Mesenchymal stem cell (in vitro differentiated cells and primary cell): ENCODE data around the gene CHPF2.
A peak's percentile ranks its signal among the peaks of the same experiment; 100 is the strongest.

Experiments
- DNase-seq: peaks from one replicate; pipeline ENCODE4 v3.0.0-alpha.2; 2013
- H2AFZ ChIP-seq: one replicate; pipeline ENCODE4 v1.6.1; 2013; ENCODE audit warnings: low read depth, mild to moderate bottlenecking, control low read depth, inconsistent platforms, low read length, moderate library complexity
- H2AK5ac ChIP-seq: 2 replicates; pipeline ENCODE4 v1.6.1; 2013; ENCODE audit warnings: low read length, moderate library complexity, mild to moderate bottlenecking, inconsistent platforms; ENCODE audit not compliant: severe bottlenecking
- H2BK120ac ChIP-seq: one replicate; pipeline ENCODE4 v1.6.1; 2013; ENCODE audit warnings: low read depth, mild to moderate bottlenecking, inconsistent platforms, low read length, moderate library complexity
- H2BK12ac ChIP-seq, 2 experiments: one replicate each; pipeline ENCODE4 v1.6.1; 2013; ENCODE audit warnings: inconsistent platforms in 2 of 2, low read length in 2 of 2, mild to moderate bottlenecking in 2 of 2, moderate library complexity in 2 of 2, control low read depth in 1 of 2
- H2BK15ac ChIP-seq: one replicate; pipeline ENCODE4 v1.6.1; 2013; ENCODE audit warnings: mild to moderate bottlenecking, low read depth, inconsistent platforms; ENCODE audit not compliant: poor library complexity, severe bottlenecking
- H2BK5ac ChIP-seq: 2 replicates; pipeline ENCODE4 v1.6.1; 2013; ENCODE audit warnings: low read depth, mild to moderate bottlenecking, low read length, control low read depth, inconsistent platforms; ENCODE audit not compliant: poor library complexity, severe bottlenecking
- H3K14ac ChIP-seq, 2 experiments: one replicate each; pipeline ENCODE4 v1.6.1; 2013; ENCODE audit warnings: inconsistent platforms in 2 of 2, low read length in 2 of 2, control low read depth in 1 of 2, mild to moderate bottlenecking in 1 of 2, moderate library complexity in 1 of 2
- H3K18ac ChIP-seq, 2 experiments: one replicate each; pipeline ENCODE4 v1.6.1; 2013; ENCODE audit warnings: inconsistent platforms in 2 of 2, low read length in 2 of 2, control low read depth in 1 of 2, low read depth in 1 of 2, mild to moderate bottlenecking in 1 of 2
- H3K23ac ChIP-seq, 2 experiments: one replicate each; pipeline ENCODE4 v1.6.1; 2013; ENCODE audit warnings: inconsistent platforms in 2 of 2, low read length in 2 of 2, mild to moderate bottlenecking in 2 of 2, moderate library complexity in 2 of 2, control low read depth in 1 of 2
- H3K27ac ChIP-seq: 2 replicates; pipeline ENCODE4 v1.5.1; 2013; ENCODE audit warnings: mild to moderate bottlenecking, moderate library complexity, low read length, control low read depth, inconsistent platforms; ENCODE audit not compliant: poor library complexity, severe bottlenecking
- H3K27me3 ChIP-seq, 2 experiments: 2 replicates each; pipeline versions ENCODE4 v1.6.1 to v1.7.0; 2013; ENCODE audit warnings: low read length in 2 of 2, mild to moderate bottlenecking in 2 of 2, moderate library complexity in 2 of 2, control low read depth in 1 of 2, inconsistent platforms in 1 of 2; ENCODE audit not compliant: control insufficient read depth in 1 of 2, insufficient read depth in 1 of 2
- H3K36me3 ChIP-seq, 2 experiments: 2 replicates each; pipeline versions ENCODE4 v1.6.1 to v1.7.0; 2013; ENCODE audit warnings: low read length in 2 of 2, control low read depth in 1 of 2, inconsistent platforms in 1 of 2, low read depth in 1 of 2, mild to moderate bottlenecking in 1 of 2; ENCODE audit not compliant: insufficient read depth in 2 of 2, control insufficient read depth in 1 of 2
- H3K4ac ChIP-seq, 2 experiments: one replicate each; pipeline ENCODE4 v1.6.1; 2013; ENCODE audit warnings: inconsistent platforms in 2 of 2, low read length in 2 of 2, mild to moderate bottlenecking in 2 of 2, moderate library complexity in 2 of 2, control low read depth in 1 of 2, low read depth in 1 of 2
- H3K4me1 ChIP-seq: 2 replicates; pipeline ENCODE4 v1.6.1; 2013; ENCODE audit warnings: low read depth, low read length, control low read depth; ENCODE audit not compliant: control insufficient read depth, insufficient read depth
- H3K4me2 ChIP-seq: 2 replicates; pipeline ENCODE4 v1.6.1; 2013; ENCODE audit warnings: low read length, mild to moderate bottlenecking, inconsistent platforms; ENCODE audit not compliant: poor library complexity, severe bottlenecking
- H3K4me3 ChIP-seq, 2 experiments: 2 replicates each; pipeline versions ENCODE4 v1.5.1 to v1.7.0; 2013; ENCODE audit warnings: low read length in 2 of 2, mild to moderate bottlenecking in 2 of 2, control low read depth in 1 of 2, low read depth in 1 of 2; ENCODE audit not compliant: insufficient read depth in 1 of 2
- H3K79me1 ChIP-seq: replicated peaks from 2 replicates; pipeline ENCODE4 v1.6.1; 2013; ENCODE audit warnings: mild to moderate bottlenecking, control low read depth, low read length, inconsistent platforms; ENCODE audit not compliant: poor library complexity, severe bottlenecking
- H3K9ac ChIP-seq: 2 replicates; pipeline ENCODE4 v1.7.0; 2013; ENCODE audit warnings: mild to moderate bottlenecking, low read length, moderate library complexity
- H3K9me3 ChIP-seq: 2 replicates; pipeline ENCODE4 v1.7.0; 2013; ENCODE audit warnings: mild to moderate bottlenecking, low read length; ENCODE audit not compliant: control insufficient read depth
- H4K8ac ChIP-seq: one replicate; pipeline ENCODE4 v1.6.1; 2013; ENCODE audit warnings: inconsistent platforms, mild to moderate bottlenecking, low read length, moderate library complexity
- H4K91ac ChIP-seq: one replicate; pipeline ENCODE4 v1.6.1; 2013; ENCODE audit warnings: mild to moderate bottlenecking, low read length, inconsistent platforms
- WGBS: methylation state at CpG from one replicate; pipeline ENCODE4 v1.1.7; 2013; ENCODE audit warnings: mixed read lengths; 5-methylcytosine and 5-hydroxymethylcytosine counted together

Gene CHPF2

GRCh38 chr7:151275813-151276577 is 43.7 kb downstream of the CHPF2 start:
- Histone ChIP-seq H2BK5ac (no peak overlapping the region), H3K27ac (no peak overlapping the region), H2BK15ac (peak overlapping the region; percentile 36), H3K18ac (no peak overlapping the region), H4K91ac (peak overlapping the region; percentile 11), H3K4me2 (no peak overlapping the region), H3K27me3 (peaks cover 52 to 54% of the 10 kb centered on the region in 2 experiments), H3K23ac (no peak overlapping the region), H2AK5ac (no peak overlapping the region), H3K9me3 (no peaks in the 10 kb centered on the region), H2AFZ (no peak overlapping the region), H3K4me3 (no peak overlapping the region), H4K8ac (no peak overlapping the region), H3K9ac (no peak overlapping the region), H3K4ac (peak overlapping the region in 1 of 2 experiments; percentile 17), H3K79me1 (no peaks in the 10 kb centered on the region), H3K14ac (peak overlapping the region in 1 of 2 experiments; percentile 12), H2BK12ac (no peak overlapping the region), H2BK120ac (no peak overlapping the region), H3K36me3 (peaks cover 0 to 4% of the 10 kb centered on the region in 2 experiments), H3K4me1 (peaks cover 12% of the 10 kb centered on the region)
- 25% methylated on average over 10 of the region's 10 CpGs for WGBS
- DNase-seq, result no peak

- Histone ChIP-seq H2BK5ac (no peak overlapping the region), H4K91ac (peak overlapping the region; percentile 73), H3K4ac (peak overlapping the region in 1 of 2 experiments; percentile 14), H3K27me3 (peaks cover 54 to 59% of the 10 kb centered on the region in 2 experiments), H4K8ac (peak overlapping the region; percentile 99), H3K23ac (no peak overlapping the region), H3K79me1 (no peaks in the 10 kb centered on the region), H3K4me2 (peak overlapping the region; percentile 77), H3K4me1 (peaks cover 12% of the 10 kb centered on the region), H3K27ac (no peak overlapping the region), H2AK5ac (no peak overlapping the region), H2BK12ac (peak overlapping the region in 1 of 2 experiments; percentile 49), H2BK120ac (peak overlapping the region; percentile 67), H3K18ac (peak overlapping the region; percentile 48 to 85), H2AFZ (peak overlapping the region; percentile 24), H3K36me3 (peaks cover 0 to 4% of the 10 kb centered on the region in 2 experiments), H2BK15ac (peak overlapping the region; percentile 36), H3K4me3 (peak overlapping the region; percentile 60 to 76), H3K14ac (peak overlapping the region in 1 of 2 experiments; percentile 27), H3K9ac (peak overlapping the region; percentile 73), H3K9me3 (no peaks in the 10 kb centered on the region)
- peak; percentile 65 for DNase-seq
- 12% methylated on average over 62 of the region's 63 CpGs for WGBS
These were observed 44.6 kb downstream of the CHPF2 start for GRCh38 chr7:151276666-151277590.

GRCh38 chr7:151277631-151278030 is 45.3 kb downstream of the CHPF2 start:
- H4K91ac ChIP-seq, result no peak overlapping the region
- H3K18ac ChIP-seq, result no peak overlapping the region
- whole genome bisulfite sequencing, result 81% methylated on average over 8 of the region's 8 CpGs
- DNase-seq, result no peak
- peak overlapping the region; percentile 7 for H2AFZ ChIP-seq
- H2BK15ac ChIP-seq, result no peak overlapping the region
- no peak overlapping the region for H3K4ac ChIP-seq
- no peaks in the 10 kb centered on the region for H3K9me3 ChIP-seq
- no peak overlapping the region for H4K8ac ChIP-seq
- H3K27ac ChIP-seq, result no peak overlapping the region
- no peak overlapping the region for H2AK5ac ChIP-seq
- H3K4me3 ChIP-seq, result peak overlapping the region in 1 of 2 experiments; percentile 76
- H2BK12ac ChIP-seq, result no peak overlapping the region
- no peaks in the 10 kb centered on the region for H3K79me1 ChIP-seq
- no peak overlapping the region for H2BK5ac ChIP-seq
- H2BK120ac ChIP-seq, result no peak overlapping the region
- H3K4me2 ChIP-seq, result no peak overlapping the region
- H3K23ac ChIP-seq, result no peak overlapping the region
- no peak overlapping the region for H3K14ac ChIP-seq
- H3K9ac ChIP-seq, result peak overlapping the region; percentile 73
- peaks cover 12% of the 10 kb centered on the region for H3K4me1 ChIP-seq
- peaks cover 49 to 63% of the 10 kb centered on the region in 2 experiments for H3K27me3 ChIP-seq
- peaks cover 0 to 4% of the 10 kb centered on the region in 2 experiments for H3K36me3 ChIP-seq

GRCh38 chr7:151278949-151279348 is 46.7 kb downstream of the CHPF2 start:
- no peak overlapping the region for H3K4me3 ChIP-seq
- peaks cover 8% of the 10 kb centered on the region for H3K9me3 ChIP-seq
- no peak for DNase-seq
- WGBS, result 84% methylated on average over 12 of the region's 12 CpGs
- no peak overlapping the region for H3K27ac ChIP-seq
- no peak overlapping the region for H2BK5ac ChIP-seq
- no peak overlapping the region for H3K18ac ChIP-seq
- H3K4me2 ChIP-seq, result no peak overlapping the region
- no peak overlapping the region for H4K8ac ChIP-seq
- H2BK15ac ChIP-seq, result no peak overlapping the region
- H2BK120ac ChIP-seq, result no peak overlapping the region
- H3K14ac ChIP-seq, result no peak overlapping the region
- H3K27me3 ChIP-seq, result peaks cover 44 to 76% of the 10 kb centered on the region in 2 experiments
- H2AK5ac ChIP-seq, result no peak overlapping the region
- no peak overlapping the region for H2AFZ ChIP-seq
- H3K4ac ChIP-seq, result no peak overlapping the region
- peaks cover 12% of the 10 kb centered on the region for H3K4me1 ChIP-seq
- H4K91ac ChIP-seq, result no peak overlapping the region
- H3K23ac ChIP-seq, result no peak overlapping the region
- no peak overlapping the region for H2BK12ac ChIP-seq
- no peaks in the 10 kb centered on the region for H3K36me3 ChIP-seq
- H3K9ac ChIP-seq, result no peak overlapping the region
- no peaks in the 10 kb centered on the region for H3K79me1 ChIP-seq
